SU-DHL-6 (cell line): ENCODE measurements around the gene SPON2.

Source experiments
- H2AFZ ChIP-seq: fragments of 200-600 bp; sonication (generic); 2 replicates; pipeline ENCODE4 v1.6.1; 2014; ENCODE audit warnings: low read depth, mild to moderate bottlenecking, moderate library complexity, mixed read lengths, antibody characterized with exemption, low read length; ENCODE audit not compliant: severe bottlenecking
- H3F3A ChIP-seq: fragments of 200-600 bp; shearing (Covaris generic); 2 replicates; pipeline ENCODE4 v1.6.0; 2016; ENCODE audit warnings: antibody characterized with exemption, mild to moderate bottlenecking; ENCODE audit not compliant: insufficient read depth
- H3K27ac ChIP-seq: fragments of 200-600 bp; sonication (generic); 2 replicates; pipeline ENCODE4 v1.5.1; 2016; ENCODE audit warnings: low read depth, mild to moderate bottlenecking, low read length, moderate library complexity, mixed read lengths
- H3K27me3 ChIP-seq: fragments of 200-600 bp; sonication (generic), shearing (Covaris generic); 2 replicates; pipeline ENCODE4 v1.6.0; 2014; ENCODE audit warnings: mild to moderate bottlenecking, low read length
- H3K36me3 ChIP-seq: fragments of 200-600 bp; sonication (generic); 2 replicates; pipeline ENCODE4 v1.6.1; 2014; ENCODE audit warnings: mild to moderate bottlenecking, low read length, mixed read lengths
- H3K4me2 ChIP-seq: fragments of 300-600, 200-600 bp; shearing (Covaris generic), sonication (generic); 2 replicates; pipeline ENCODE4 v1.6.0; 2014; ENCODE audit warnings: low read length, low read depth, mild to moderate bottlenecking; ENCODE audit not compliant: poor library complexity, severe bottlenecking
- H3K4me3 ChIP-seq: fragments of 200-600 bp; sonication (generic); 2 replicates; pipeline ENCODE4 v1.5.1; 2014; ENCODE audit warnings: antibody characterized with exemption, low read length, mild to moderate bottlenecking, mixed read lengths; ENCODE audit not compliant: insufficient read depth, poor library complexity, severe bottlenecking
- H3K79me2 ChIP-seq: fragments of 200-600 bp; sonication (generic); 2 replicates; pipeline ENCODE4 v1.6.1; 2014; ENCODE audit warnings: mild to moderate bottlenecking, low read length, moderate library complexity; ENCODE audit not compliant: insufficient read depth
- H3K9ac ChIP-seq: fragments of 200-600 bp; sonication (generic); 2 replicates; pipeline ENCODE4 v1.7.0; 2014; ENCODE audit warnings: mild to moderate bottlenecking, low read length
- H3K9me2 ChIP-seq: fragments of 200-600 bp; sonication (generic); replicated peaks from 2 replicates; pipeline ENCODE4 v1.6.1; 2014; ENCODE audit warnings: low read length; ENCODE audit not compliant: insufficient read depth
- H3K9me3 ChIP-seq: fragments of 200-600 bp; sonication (generic); 2 replicates; pipeline ENCODE4 v1.6.1; 2014; ENCODE audit warnings: low read length, mixed read lengths; ENCODE audit not compliant: insufficient read depth
- H4K20me1 ChIP-seq: fragments of 200-600 bp; sonication (generic); 2 replicates; pipeline ENCODE4 v1.6.1; 2014; ENCODE audit warnings: low read depth, mild to moderate bottlenecking, antibody characterized with exemption, low read length, moderate library complexity, mixed read lengths
- EZH2phosphoT487 ChIP-seq: fragments of 200-600 bp; sonication (generic), shearing (Covaris generic); conservative IDR thresholded peaks from 2 replicates; pipeline ENCODE4 v1.6.1; 2018; ENCODE audit warnings: mild to moderate bottlenecking, antibody characterized with exemption, low read length, moderate library complexity, mixed read lengths
- TF ChIP-seq, protein P1 (sequence below): fragments of 200-600 bp; sonication (generic); IDR thresholded peaks from one replicate; pipeline ENCODE4 v1.5.1; 2017; ENCODE audit warnings: antibody characterized with exemption, mild to moderate bottlenecking, low read length, moderate library complexity; ENCODE audit not compliant: insufficient read depth, poor library complexity, severe bottlenecking

SPON2 gene

DNA sequence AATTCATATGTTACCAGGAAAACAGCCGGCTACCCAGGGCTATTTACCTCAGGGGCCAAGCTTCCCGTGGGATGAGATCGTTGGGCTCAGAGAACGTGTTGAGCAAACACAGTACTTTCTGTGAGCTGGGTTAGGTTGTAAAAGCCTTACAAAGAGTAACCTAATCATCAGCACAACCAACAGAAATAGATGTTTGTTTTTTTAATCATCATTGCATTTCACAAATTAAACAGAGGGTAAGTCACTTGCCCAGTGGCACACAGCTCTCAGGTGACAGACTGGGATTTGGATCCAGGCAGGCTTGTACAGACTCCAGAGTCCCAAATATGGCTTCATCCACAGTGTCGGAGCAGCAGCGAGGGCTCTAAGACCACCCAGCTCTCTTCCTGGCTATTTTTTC is 20.1 kb downstream of the SPON2 start:
- H3K9ac ChIP-seq: no peak overlapping the region
- no peak overlapping the region for H3K4me3 ChIP-seq
- H3K36me3 ChIP-seq: no peaks in the 10 kb centered on the region
- H3K9me2 ChIP-seq: no peaks in the 10 kb centered on the region
- no peaks in the 10 kb centered on the region for H3K79me2 ChIP-seq
- H3K27me3 ChIP-seq: no peaks in the 10 kb centered on the region; the same call in 1 of the 2 replicates
- no peaks in the 10 kb centered on the region for H3F3A ChIP-seq
- H3K4me2 ChIP-seq: no peak overlapping the region
- no peaks in the 10 kb centered on the region for H4K20me1 ChIP-seq
- H3K9me3 ChIP-seq: peaks cover 14% of the 10 kb centered on the region; the same call in 1 of the 2 replicates
- H3K27ac ChIP-seq: no peak overlapping the region
- H2AFZ ChIP-seq: no peak overlapping the region
- TF ChIP-seq, protein P1, sequence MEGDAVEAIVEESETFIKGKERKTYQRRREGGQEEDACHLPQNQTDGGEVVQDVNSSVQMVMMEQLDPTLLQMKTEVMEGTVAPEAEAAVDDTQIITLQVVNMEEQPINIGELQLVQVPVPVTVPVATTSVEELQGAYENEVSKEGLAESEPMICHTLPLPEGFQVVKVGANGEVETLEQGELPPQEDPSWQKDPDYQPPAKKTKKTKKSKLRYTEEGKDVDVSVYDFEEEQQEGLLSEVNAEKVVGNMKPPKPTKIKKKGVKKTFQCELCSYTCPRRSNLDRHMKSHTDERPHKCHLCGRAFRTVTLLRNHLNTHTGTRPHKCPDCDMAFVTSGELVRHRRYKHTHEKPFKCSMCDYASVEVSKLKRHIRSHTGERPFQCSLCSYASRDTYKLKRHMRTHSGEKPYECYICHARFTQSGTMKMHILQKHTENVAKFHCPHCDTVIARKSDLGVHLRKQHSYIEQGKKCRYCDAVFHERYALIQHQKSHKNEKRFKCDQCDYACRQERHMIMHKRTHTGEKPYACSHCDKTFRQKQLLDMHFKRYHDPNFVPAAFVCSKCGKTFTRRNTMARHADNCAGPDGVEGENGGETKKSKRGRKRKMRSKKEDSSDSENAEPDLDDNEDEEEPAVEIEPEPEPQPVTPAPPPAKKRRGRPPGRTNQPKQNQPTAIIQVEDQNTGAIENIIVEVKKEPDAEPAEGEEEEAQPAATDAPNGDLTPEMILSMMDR: no peak
- TF ChIP-seq EZH2phosphoT487: no peak

DNA sequence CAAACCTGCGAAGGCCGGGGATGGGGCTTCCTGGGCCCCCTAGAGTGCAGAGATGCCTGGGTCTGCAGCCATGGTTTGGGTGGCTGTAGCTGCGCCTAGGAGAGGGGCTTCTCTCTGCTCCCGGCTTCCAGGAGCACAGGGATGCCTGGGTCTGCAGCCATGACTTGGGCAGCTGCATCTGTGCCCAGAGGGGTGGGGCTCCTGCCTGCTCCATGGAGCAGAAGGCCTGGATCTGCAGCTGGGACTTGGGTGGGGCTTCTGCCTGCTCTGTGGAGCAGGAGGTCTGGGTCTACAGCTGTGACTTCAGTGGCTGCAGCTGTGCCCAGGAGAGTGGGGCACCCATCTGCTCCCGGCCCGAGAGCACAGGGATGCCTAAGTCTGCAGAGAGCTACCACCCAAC is 20.8 kb downstream of the SPON2 start:
- no peaks in the 10 kb centered on the region for H3K9me2 ChIP-seq
- no peaks in the 10 kb centered on the region for H3K79me2 ChIP-seq
- no peak for TF ChIP-seq EZH2phosphoT487
- TF ChIP-seq, protein P1: no peak
- H3K36me3 ChIP-seq: no peaks in the 10 kb centered on the region
- H3K4me2 ChIP-seq: no peak overlapping the region
- H3K9ac ChIP-seq: no peak overlapping the region
- no peaks in the 10 kb centered on the region for H3F3A ChIP-seq
- H3K27ac ChIP-seq: no peak overlapping the region
- no peak overlapping the region for H2AFZ ChIP-seq
- peaks cover 14% of the 10 kb centered on the region; the same call in 1 of the 2 replicates for H3K9me3 ChIP-seq
- H3K4me3 ChIP-seq: no peak overlapping the region
- H3K27me3 ChIP-seq: no peaks in the 10 kb centered on the region; the same call in 1 of the 2 replicates
- no peaks in the 10 kb centered on the region for H4K20me1 ChIP-seq

DNA sequence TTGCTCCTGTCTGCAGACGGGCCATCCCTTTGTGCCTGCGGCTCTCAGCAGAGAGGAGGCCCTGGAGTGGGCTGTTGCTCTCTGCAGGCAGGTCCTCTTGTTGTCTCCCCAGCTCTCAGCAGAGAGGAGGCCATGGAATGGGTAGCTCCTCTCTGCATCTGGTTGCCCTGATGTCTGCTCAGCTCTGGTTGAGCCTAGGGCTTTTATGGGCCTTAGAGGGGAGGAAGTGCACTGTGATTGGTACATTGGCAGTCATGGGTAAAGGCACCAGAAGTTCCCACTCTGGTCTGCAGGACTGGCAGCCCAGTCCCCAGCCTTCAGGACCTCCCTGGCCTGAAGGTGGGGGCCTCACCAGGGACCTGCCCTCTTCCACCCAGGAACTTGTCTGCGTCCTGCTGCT is 21.5 kb downstream of the SPON2 start:
- TF ChIP-seq EZH2phosphoT487: no peak
- TF ChIP-seq, protein P1: no peak
- H3K4me2 ChIP-seq: no peak overlapping the region
- no peaks in the 10 kb centered on the region for H3K79me2 ChIP-seq

More for the DNA sequence above, 21.5 kb downstream of the SPON2 start:
- no peaks in the 10 kb centered on the region for H3F3A ChIP-seq
- no peaks in the 10 kb centered on the region; the same call in 1 of the 2 replicates for H3K27me3 ChIP-seq
- no peak overlapping the region for H3K4me3 ChIP-seq
- H3K9me3 ChIP-seq: peaks cover 14% of the 10 kb centered on the region; the same call in 1 of the 2 replicates
- H4K20me1 ChIP-seq: no peaks in the 10 kb centered on the region
- H3K27ac ChIP-seq: no peak overlapping the region
- H3K9ac ChIP-seq: no peak overlapping the region
- H3K36me3 ChIP-seq: no peaks in the 10 kb centered on the region
- no peaks in the 10 kb centered on the region for H3K9me2 ChIP-seq
- no peak overlapping the region for H2AFZ ChIP-seq
